Activated CD8-positive, alpha-beta memory T cell treated with anti-CD3 and anti-CD28 coated beads for 36 hours (primary cell): Measurements from ENCODE around the gene TRIM44. TPM values are rescaled to one million over a fixed set of nuclear protein-coding genes. Genes with fewer than 3 reads are reported as not detected.
"Not testable (repeated sequence)": the region's sequence is repeated elsewhere in the genome, so short reads cannot be mapped to it uniquely, and the experiment has no call there.

Experiments
- CTCF ChIA-PET: fragments of 350-600 bp; sonication (Branson Sonifier 250); formaldehyde crosslinking; loops from one replicate; lab custom pipeline; 2021; ENCODE audit warnings: antibody characterized with exemption; lab: Charles Lee
- POLR2A ChIA-PET: fragments of 350-600 bp; sonication (Branson Sonifier 250); formaldehyde crosslinking; loops from one replicate; lab custom pipeline; 2021; ENCODE audit warnings: antibody characterized with exemption; lab: Charles Lee
- total RNA-seq, 2 experiments: library from RNA; stranded (reverse); gene quantifications; one replicate each; pipeline ENCODE4 v1.2.3, GENCODE V29; 2021

The TRIM44 gene
- total RNA-seq, 2 experiments from 2014 or later: 32.2 to 37.3 TPM

DNA sequence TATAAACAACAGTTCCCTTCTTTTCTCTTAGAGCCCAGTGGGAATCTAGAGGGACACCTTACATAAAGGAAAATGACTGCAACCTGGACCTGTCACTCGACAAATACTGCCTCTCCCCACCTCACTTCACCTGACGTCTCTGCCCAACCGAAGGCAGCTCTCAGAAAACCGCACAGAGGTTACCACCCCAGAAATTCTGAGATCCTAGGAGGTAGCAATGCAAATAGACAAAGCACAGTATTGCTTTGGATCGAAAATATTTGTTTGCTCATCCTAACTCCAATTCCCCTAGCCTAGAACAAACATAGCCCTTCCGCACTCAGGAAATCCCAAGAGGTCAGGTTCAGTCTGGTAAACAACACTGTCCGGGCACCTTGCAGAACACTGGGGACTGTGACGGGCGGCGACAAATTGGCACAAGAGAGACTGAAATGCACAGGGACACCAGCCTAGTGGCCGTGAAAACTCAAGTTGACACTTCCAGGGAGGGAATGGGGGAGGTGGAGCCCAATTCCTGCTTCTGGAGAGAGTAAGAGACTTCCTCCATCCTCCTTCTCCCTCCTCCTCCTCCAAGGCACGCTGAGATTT lies 420 bp upstream of the TRIM44 start:
- CTCF ChIA-PET: interaction anchor here (0.6 kb wide), 1 partner anchor 160 kb away, joined by 4 read pairs; no protein-coding TSS in a partner anchor

DNA sequence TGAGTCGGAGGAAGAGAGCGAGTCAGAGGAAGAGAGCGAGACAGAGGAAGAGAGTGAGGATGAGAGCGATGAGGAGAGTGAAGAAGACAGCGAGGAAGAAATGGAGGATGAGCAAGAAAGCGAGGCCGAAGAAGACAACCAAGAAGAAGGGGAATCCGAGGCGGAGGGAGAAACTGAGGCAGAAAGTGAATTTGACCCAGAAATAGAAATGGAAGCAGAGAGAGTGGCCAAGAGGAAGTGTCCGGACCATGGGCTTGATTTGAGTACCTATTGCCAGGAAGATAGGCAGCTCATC lies 780 bp downstream of the TRIM44 start:
- CTCF ChIA-PET: no interaction called here

More for the DNA sequence above, 420 bp upstream of the TRIM44 start:
- POLR2A ChIA-PET: no interaction called here

GRCh38 chr11:35664977-35665441 lies 2.4 kb downstream of the TRIM44 start:
- CTCF ChIA-PET: no interaction called here
- POLR2A ChIA-PET: no interaction called here

More for the DNA sequence above, 780 bp downstream of the TRIM44 start:
- POLR2A ChIA-PET: no interaction called here

DNA sequence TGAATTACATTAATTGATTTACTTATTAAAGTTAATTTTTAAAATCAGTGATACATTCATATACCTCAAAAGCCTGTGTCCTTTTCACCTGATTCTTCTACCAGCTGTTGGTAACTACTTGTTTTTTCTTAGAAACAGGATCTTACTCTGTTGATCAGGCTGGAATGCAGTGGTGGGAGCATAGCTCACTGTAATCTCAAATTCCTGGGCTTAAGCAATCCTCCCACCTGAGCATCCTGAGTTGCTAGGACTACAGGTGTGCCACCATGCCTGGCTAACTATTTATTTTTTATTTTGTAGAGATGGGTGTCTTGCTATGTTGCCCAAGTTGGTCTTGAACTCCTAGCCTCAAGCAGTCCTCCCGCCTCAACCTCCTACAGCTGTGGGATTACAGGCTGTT lies 4.7 kb downstream of the TRIM44 start:
- POLR2A ChIA-PET: no interaction called here
- CTCF ChIA-PET: no interaction called here

DNA sequence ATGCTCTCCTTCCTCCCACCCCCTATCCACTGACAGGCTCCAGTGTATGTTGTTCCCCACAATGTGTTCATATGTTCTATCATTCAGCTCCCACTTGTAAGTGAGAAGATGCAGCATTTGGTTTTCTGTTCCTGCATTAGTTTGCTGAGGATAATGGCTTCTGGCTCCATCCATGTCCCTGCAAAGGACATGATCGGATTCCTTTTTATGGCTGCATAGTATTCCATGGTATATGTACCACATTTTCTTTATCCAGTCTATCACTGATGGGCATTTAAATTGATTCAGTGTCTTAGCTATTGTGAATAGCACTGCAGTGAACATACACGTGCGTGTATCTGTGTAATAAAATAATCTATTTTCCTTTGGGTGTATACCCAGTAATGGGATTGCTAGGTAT lies 5.8 kb downstream of the TRIM44 start:
- CTCF ChIA-PET: interaction anchor here (1.0 kb wide), 1 partner anchor 19 kb away, joined by 3 read pairs; no protein-coding TSS in a partner anchor
- POLR2A ChIA-PET: not testable (repeated sequence)

GRCh38 chr11:35671396-35672127 lies 9.0 kb downstream of the TRIM44 start:
- ChIA-PET POLR2A (no interaction called here), CTCF (no interaction called here)

- CTCF ChIA-PET: no interaction called here
- POLR2A ChIA-PET: no interaction called here
Observed at GRCh38 chr11:35672608-35673007, 10.0 kb downstream of the TRIM44 start.

DNA sequence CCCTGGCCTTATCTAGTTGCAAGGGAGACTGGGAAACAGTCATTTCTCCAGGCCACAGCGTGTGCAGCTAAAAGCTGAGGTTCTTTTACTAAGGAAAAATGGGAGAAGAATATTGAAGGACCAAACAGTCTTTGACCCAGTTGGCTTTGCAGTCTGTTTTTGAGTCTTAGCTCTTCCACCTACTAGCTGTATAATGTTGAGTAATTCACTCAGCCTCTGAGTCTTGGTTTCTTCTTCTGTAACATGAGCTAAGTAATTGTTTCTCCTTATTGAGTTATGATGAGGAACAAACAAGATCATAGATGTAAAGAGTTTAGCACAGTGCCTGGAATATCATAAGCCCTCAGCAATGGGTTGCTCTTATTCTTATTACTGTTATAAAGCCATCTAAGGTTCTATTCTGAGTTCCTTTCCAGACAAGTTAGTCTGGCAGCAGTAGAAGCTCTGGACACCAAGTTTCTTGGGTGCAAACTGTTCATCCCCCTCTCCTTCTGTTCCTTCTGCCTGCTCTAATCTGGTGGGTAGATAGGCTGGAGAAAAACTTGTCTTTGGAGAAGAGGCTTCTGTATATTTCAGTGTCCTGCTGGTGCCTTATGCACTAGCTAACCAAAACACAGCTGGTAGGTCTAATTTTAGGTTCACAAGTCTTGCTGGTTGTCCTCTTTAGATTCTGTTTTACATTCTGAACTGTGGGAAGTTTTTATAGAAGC lies 13.5 kb downstream of the TRIM44 start:
- CTCF ChIA-PET: no interaction called here
- POLR2A ChIA-PET: no interaction called here

GRCh38 chr11:35676611-35676965 lies 14.0 kb downstream of the TRIM44 start:
- ChIA-PET CTCF (no interaction called here), POLR2A (no interaction called here)

GRCh38 chr11:35677904-35678303 lies 15.3 kb downstream of the TRIM44 start:
- POLR2A ChIA-PET: no interaction called here
- CTCF ChIA-PET: no interaction called here

- POLR2A ChIA-PET: no interaction called here
- CTCF ChIA-PET: no interaction called here
Observed at GRCh38 chr11:35678471-35678870, 15.9 kb downstream of the TRIM44 start.

GRCh38 chr11:35678975-35679374 lies 16.4 kb downstream of the TRIM44 start:
- ChIA-PET CTCF (no interaction called here), POLR2A (no interaction called here)

GRCh38 chr11:35680506-35680905 lies 17.9 kb downstream of the TRIM44 start:
- POLR2A ChIA-PET: no interaction called here
- CTCF ChIA-PET: no interaction called here

- ChIA-PET POLR2A (no interaction called here), CTCF (no interaction called here)
Observed at GRCh38 chr11:35681163-35681767, 18.7 kb downstream of the TRIM44 start.

GRCh38 chr11:35682230-35683173 lies 19.9 kb downstream of the TRIM44 start:
- POLR2A ChIA-PET: no interaction called here

DNA sequence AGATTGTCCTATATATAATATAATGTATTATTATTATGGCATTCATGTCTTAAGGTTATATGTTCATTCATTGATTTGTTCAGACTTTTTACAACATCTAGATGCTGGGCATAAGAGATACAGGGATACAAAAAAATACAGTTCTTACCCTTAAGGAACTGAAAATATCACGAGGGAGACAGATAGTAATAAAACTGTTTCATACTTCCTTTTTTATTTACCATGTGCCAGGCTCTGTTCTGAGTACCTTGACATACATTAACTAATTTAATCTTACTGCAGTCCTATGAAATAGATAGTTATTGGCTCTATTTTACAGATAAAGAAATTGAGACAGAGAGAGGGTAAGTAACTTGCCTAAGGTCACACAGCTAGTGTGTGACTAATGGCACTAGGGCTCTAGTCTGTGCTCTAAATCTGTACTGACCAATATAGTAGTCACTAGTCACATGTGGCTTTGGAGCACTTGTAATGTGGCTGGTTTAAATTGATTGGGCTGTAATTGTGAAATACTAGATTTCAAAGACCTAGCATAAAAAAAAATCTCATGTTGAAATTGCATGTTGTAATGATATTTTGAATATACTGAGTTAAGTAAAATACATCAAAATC lies 21.3 kb downstream of the TRIM44 start:
- ChIA-PET POLR2A (no interaction called here), CTCF (no interaction called here)

More at GRCh38 chr11:35682230-35683173, 19.9 kb downstream of the TRIM44 start:
- CTCF ChIA-PET: no interaction called here

DNA sequence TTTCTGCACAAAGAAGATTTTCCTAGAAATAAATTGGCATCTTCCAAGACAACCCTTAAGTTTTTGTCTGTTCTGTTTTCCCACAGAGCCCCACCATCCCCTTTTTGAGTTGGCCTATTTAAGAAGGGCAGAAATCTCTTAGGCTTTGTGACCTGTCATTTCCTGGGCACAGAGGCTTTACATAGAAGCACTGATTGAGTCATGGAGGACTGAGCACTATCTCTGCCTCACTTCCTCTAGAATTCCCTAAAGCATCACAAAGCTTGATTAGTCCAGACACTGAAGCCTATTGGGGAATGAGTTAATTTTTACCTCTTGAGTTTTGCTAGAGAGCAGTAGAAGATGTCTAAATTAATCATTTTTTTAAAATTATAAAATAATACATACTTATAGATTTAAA lies 25.4 kb downstream of the TRIM44 start:
- ChIA-PET CTCF (no interaction called here), POLR2A (no interaction called here)

DNA sequence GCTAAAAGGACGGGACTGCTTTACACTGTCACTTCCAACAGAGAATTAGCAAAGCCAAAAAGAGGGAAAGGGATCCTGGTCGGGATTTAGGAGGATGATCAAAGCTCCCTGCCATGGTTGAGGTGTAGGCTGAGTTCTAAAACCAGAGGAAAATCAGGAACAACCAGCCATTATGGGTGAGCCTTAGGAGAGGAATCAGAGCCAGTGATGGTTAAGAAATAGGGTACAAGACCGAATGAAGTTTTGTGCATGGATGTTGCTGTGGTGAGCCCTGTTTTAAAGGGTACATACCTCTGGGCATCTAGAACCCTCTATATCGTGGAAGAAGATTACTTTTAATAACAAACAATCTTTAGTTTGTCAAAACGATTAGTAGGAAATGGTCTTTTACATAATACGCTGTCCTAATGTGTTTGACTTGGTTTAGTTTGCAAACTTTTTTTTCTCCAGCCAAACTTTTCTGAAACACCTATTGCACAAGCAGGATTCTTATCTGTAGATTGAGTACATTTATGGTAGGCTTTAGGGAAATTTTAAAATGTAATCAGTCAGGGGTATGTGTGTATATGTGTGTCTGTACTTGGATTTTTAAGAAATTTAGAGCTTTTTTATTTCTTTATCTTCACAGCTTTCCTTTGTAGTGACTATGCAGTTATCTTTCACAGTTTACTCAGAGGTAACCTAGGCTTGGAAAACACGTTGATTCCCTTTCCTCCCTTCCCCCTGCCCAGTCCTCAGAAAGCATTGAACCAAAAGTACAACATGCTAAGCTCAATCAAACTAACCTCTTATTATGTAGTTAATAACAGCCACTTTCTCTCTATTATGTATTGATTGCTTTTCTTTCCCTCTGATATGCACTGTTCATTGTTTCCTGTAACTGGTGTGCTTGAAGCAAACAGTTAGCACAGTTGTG lies 26.8 kb downstream of the TRIM44 start:
- ChIA-PET POLR2A (no interaction called here), CTCF (no interaction called here)
